GM21737 (cell line): ENCODE results near the gene MPG.
"Not testable (repeated sequence)": the region's sequence is repeated elsewhere in the genome, so short reads cannot be mapped to it uniquely, and the experiment has no call there.

Experiments
- ATAC-seq: cut with Tn5 transposase; IDR thresholded peaks from one replicate; pipeline ENCODE4 v1.9.1; 2021; ENCODE audit warnings: mild to moderate bottlenecking, moderate library complexity; ENCODE audit not compliant: unreplicated experiment

MPG gene

DNA sequence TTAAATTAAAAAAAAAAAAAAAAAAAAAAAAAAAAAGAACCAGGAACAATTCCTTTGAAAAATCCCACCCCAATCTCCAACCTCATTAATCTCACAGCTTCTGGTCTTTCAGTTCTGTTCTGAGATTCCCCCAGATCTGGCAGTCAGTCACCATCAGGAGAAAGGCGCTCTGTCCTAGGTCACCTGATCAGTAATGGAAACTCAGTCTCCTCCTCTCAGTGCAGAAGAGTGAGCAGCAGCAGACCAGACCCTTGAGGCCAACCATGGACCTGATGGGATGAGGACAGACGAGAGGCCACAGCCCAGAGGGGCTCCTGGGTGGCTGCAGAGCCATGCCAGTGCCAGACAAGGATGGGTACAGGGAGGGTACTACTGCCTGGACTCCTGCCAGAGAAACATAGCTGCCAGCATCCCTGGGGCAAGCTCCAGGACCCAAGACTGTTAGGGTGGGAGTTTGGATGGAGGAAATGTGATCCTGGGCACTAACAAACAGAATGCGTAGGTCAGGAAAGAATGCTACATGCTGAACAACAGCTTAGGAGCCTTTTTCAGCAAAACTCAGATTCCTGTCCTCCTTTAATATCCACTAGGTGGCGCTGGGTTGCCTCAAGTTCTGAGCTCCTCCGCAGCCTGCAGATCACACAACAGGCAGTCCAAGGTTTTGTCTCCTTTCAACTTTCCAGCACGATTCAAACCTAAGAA lies 28.7 kb downstream of the MPG start:
- no peak for ATAC-seq

GRCh38 chr16:112153-112840 lies 34.3 kb downstream of the MPG start:
- no peak for ATAC-seq

DNA sequence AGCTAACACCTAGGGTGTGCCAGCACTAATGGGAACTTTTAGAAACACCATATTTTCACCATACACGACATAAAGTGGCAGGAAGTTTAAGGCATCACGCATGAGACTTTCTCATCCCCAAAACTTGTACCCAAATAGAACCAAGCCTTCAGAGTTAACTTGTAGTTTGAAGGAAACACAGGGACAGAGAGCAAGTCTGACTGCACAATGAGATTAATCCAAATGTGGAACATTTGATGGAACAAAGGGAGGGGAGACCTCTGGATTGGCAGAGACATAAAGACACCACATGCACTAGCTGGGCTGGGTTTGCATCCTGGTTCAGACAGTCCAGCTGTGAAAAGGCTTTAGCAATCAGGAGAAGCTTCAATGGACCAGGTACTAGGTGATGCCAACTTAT lies 36.3 kb downstream of the MPG start:
- ATAC-seq, result no peak

DNA sequence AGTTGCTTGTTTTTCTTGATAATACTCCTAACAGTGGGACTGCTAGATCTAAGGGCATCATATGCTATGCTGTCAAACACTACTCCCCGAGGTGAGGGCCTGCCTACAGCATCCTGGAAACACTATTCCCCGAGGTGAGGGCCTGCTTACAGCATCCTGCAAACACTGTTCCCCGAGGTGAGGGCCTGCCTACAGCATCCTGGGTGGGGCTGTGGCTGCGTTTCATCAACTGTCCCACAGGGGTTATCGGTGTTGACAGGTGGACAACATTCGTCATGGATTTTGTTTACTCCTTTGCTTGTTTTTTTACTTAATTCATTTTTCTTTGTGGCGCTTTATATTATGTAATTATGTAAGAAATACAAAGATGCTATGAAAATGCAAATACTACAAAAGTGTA lies 38.0 kb downstream of the MPG start:
- no peak for ATAC-seq

- ATAC-seq, result no peak
Measured at GRCh38 chr16:117379-118365, 39.6 kb downstream of the MPG start.

DNA sequence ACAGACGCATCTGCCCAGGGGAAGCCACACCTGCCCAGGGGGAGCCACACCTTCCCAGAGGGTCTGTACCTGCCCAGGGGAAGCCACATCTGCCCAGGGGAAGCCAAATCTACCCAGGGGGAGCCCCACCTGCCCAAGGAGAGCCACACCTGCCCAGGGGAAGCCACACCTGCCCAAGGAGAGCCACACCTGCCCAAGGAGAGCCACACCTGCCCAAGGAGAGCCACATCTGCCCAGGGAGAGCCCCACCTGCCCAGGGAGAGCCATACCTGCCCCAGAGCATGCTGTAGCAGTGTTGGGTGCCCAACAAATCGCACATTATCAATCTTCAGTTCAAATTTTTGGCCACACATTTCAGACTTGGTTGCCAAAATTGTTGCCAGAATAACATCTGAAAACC lies 40.8 kb downstream of the MPG start:
- no peak for ATAC-seq

DNA sequence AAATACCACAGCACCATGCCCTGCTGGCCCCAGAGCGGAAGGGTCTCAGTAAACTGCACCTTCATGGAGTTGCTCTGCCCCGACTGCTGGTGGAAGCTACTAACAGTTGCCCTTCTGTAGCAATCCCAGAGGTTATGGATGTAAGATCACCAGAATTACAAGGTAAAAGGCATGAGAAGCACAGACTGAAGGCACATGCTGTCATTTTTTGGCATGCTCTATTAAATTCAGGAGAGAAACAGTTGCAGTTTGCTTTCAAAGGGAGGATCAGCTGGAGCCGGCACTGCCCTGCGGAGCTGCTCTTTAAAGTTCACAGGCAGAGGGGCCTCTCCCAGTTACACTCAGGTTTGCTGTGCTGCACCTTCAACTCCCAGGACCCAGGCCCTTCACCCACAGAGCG lies 41.3 kb downstream of the MPG start:
- no peak for ATAC-seq

- ATAC-seq, result no peak
Measured at GRCh38 chr16:119835-120491, 41.9 kb downstream of the MPG start.

GRCh38 chr16:120756-121155 lies 42.7 kb downstream of the MPG start:
- ATAC-seq, result no peak

- ATAC-seq, result no peak
Measured at GRCh38 chr16:122361-122760, 44.3 kb downstream of the MPG start.

DNA sequence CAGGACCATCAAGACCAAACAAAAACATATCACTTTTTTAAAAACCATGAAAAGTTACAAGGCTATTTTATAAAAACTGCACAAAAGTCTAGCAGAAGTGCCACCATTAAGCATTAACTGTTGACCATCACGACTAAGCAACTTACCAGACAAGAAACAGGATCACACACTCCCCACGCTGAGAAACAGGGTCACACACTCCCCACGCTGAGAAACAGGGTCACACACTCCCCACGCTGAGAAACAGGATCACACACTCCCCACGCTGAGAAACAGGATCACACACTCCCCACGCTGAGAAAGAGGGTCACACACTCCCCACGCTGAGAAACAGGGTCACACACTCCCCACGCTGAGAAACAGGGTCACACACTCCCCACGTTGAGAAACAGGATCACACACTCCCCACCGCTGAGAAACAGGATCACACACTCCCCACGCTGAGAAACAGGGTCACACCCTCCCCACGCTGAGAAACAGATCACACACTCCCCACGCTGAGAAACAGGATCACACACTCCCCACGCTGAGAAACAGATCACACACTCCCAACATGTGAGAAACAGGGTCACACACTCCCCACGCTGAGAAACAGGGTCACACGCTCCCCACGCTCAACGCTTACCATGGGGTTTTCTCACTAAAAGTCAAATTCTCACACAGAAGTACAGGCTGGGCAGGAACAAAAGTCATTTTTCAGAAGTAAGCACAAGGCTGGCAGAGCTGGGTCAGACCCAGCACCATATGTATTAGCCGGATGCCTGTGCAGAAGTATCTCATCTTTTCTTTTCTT lies 45.7 kb downstream of the MPG start:
- ATAC-seq, result not testable (repeated sequence)

- ATAC-seq, result no peak
Measured at GRCh38 chr16:125011-125410, 47.0 kb downstream of the MPG start.

DNA sequence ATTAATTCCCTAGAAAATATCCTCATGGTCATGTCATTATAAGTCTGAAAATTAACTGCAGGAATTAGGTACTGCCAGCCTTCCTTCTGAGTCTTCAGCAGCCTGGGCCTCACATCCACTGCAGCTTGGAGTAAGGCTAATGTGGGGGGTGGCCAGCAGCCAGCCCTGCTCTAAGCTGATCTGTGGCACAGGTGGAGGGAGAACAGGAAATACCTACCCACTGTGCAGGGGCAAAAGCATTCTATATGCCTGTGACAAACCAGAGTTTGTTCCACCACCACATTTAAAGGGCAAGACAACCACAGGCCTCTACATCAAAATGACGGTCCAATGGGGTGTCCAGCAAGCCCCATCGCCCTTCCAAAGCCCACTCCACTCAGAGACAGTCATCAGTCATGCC lies 51.0 kb downstream of the MPG start:
- ATAC-seq, result no peak

GRCh38 chr16:130533-131173 lies 52.6 kb downstream of the MPG start:
- ATAC-seq, result no peak

DNA sequence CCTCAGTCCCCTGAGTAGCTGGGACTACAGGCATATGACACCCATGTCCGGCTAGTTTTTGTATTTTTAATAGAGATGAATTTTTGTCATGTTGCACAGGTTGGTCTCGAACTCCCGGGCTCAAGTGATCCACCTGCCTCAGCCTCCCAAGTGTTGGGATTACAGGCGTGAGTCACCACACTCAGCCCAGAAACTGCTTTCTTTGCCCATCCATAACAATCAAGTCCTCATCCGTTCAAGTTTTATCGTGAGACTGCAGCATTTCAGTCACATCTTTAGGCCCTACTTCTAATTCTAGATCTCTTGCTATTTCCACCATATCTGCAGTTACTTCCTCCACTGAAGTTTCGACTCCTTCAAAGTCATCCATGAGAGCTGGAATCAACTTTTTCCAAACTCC lies 54.1 kb downstream of the MPG start:
- ATAC-seq, result no peak

DNA sequence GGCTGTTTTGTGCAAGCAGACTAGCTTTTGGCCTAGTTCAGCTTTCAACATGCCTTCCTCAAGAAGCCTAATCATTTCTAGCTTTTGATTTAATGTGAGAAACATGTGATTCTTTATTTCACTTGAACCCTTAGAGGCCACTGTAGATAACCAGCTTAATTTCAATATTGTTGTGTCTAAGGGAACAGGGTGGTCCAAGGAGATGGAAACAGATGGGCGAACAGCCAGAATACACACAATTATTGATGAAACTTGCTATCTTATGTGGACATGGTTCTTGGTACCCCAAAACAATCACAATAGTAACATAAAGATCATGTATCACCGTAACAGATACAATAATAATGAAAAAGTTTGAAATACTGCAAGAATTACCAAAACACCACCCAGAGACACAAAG lies 55.7 kb downstream of the MPG start:
- ATAC-seq, result no peak
